ENCODE data around the gene BLVRB. TPM values are rescaled to one million over a fixed set of nuclear protein-coding genes. Genes with fewer than 3 reads are reported as not detected.

The BLVRB gene
- total and polyA plus RNA-seq, 9 of the 15 experiments (the other 6 are each of a cell fraction or from before 2014, with no cell fraction given), result 81.1 to 749 (median 331) TPM

DNA sequence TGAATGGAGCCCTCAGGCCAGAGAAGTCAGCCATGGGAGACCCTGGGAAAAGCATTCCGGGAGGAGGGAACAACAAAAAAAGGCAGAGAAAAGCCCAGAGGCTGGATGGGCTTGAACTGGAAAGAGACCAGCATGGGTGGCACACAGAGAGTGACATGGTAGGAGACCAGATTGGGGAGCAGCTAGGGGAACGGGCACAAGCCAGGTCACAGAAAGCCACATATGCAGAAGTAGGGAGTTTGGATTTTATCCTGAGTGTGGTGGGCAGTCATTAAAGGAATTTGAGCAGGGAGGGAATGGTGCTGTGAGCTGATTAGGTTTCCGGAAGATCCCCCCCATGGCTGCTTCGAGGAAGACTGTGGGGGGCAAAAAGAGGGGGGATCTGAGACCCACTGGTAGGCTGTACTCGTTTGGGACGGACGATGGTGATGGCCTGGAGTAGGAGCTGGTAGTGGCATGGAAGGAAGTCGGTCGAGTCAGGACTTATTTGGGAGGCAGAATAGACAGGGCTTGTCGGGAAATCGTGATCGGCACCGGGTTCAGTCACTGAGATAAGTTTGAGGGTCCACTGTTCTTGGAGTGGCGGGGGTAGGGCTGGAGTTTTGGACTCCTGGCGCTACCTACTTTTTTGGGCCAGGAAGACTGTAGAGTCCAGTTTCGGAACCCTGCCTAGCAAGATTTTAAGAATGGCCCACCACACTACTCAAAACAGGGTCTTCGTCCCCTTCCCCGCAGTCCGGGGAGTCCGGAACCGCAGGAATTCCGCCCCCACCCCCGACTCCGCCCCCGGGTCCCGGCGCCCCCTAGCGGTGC, 40.7 kb downstream of the BLVRB start (continued):
- TF ChIP-seq PCBP1 (IDR thresholded peaks at IDR 0.05; ENCODE audit: low read depth, low read length, poor library complexity, severe bottlenecking) (no peak), RBM15 (IDR thresholded peaks at IDR 0.05; ENCODE audit: insufficient read depth, low read length) (no peak), ZNF24 (IDR thresholded peaks at IDR 0.05) (no peak), ZNF253 (CRISPR knock-in tag; conservative IDR thresholded peaks at IDR 0.05) (no peak), SNRNP70 (optimal IDR thresholded peaks at IDR 0.05; ENCODE audit: low read depth, low read length) (no peak), HMG20A (CRISPR knock-in tag; conservative IDR thresholded peaks at IDR 0.05) (no peak), CHD4 (IDR thresholded peaks at IDR 0.05; ENCODE audit: insufficient read depth, insufficient replicate concordance, low read depth, low read length, poor library complexity, severe bottlenecking) (no peak), EP400 (IDR thresholded peaks at IDR 0.05) (no peak), RUNX1 (IDR thresholded peaks at IDR 0.05; ENCODE audit: low read depth) (no peak), MCM3 (IDR thresholded peaks at IDR 0.05) (no peak), ZNF586 (CRISPR knock-in tag; conservative IDR thresholded peaks at IDR 0.05) (no peak), SMARCE1 (IDR thresholded peaks at IDR 0.05) (0 out of 2 replicates have a peak, but pooled peaks have one; percentile 27), TEAD2 (tag; IDR thresholded peaks at IDR 0.05) (0 out of 2 replicates have a peak, but pooled peaks have one; percentile 3), RHOXF2B (CRISPR knock-in tag; conservative IDR thresholded peaks at IDR 0.05) (no peak), TEAD1 (CRISPR knock-in tag; IDR thresholded peaks at IDR 0.05) (no peak; a peak in 1 of 4 replicates), KDM1A (IDR thresholded peaks at IDR 0.05) (no peak)
- TF ChIP-seq, protein P1, sequence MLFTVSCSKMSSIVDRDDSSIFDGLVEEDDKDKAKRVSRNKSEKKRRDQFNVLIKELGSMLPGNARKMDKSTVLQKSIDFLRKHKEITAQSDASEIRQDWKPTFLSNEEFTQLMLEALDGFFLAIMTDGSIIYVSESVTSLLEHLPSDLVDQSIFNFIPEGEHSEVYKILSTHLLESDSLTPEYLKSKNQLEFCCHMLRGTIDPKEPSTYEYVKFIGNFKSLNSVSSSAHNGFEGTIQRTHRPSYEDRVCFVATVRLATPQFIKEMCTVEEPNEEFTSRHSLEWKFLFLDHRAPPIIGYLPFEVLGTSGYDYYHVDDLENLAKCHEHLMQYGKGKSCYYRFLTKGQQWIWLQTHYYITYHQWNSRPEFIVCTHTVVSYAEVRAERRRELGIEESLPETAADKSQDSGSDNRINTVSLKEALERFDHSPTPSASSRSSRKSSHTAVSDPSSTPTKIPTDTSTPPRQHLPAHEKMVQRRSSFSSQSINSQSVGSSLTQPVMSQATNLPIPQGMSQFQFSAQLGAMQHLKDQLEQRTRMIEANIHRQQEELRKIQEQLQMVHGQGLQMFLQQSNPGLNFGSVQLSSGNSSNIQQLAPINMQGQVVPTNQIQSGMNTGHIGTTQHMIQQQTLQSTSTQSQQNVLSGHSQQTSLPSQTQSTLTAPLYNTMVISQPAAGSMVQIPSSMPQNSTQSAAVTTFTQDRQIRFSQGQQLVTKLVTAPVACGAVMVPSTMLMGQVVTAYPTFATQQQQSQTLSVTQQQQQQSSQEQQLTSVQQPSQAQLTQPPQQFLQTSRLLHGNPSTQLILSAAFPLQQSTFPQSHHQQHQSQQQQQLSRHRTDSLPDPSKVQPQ (CRISPR knock-in tag; IDR thresholded peaks at IDR 0.05; ENCODE audit: borderline replicate concordance), result no peak
- TF ChIP-seq, protein P2, sequence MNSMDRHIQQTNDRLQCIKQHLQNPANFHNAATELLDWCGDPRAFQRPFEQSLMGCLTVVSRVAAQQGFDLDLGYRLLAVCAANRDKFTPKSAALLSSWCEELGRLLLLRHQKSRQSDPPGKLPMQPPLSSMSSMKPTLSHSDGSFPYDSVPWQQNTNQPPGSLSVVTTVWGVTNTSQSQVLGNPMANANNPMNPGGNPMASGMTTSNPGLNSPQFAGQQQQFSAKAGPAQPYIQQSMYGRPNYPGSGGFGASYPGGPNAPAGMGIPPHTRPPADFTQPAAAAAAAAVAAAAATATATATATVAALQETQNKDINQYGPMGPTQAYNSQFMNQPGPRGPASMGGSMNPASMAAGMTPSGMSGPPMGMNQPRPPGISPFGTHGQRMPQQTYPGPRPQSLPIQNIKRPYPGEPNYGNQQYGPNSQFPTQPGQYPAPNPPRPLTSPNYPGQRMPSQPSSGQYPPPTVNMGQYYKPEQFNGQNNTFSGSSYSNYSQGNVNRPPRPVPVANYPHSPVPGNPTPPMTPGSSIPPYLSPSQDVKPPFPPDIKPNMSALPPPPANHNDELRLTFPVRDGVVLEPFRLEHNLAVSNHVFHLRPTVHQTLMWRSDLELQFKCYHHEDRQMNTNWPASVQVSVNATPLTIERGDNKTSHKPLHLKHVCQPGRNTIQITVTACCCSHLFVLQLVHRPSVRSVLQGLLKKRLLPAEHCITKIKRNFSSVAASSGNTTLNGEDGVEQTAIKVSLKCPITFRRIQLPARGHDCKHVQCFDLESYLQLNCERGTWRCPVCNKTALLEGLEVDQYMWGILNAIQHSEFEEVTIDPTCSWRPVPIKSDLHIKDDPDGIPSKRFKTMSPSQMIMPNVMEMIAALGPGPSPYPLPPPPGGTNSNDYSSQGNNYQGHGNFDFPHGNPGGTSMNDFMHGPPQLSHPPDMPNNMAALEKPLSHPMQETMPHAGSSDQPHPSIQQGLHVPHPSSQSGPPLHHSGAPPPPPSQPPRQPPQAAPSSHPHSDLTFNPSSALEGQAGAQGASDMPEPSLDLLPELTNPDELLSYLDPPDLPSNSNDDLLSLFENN (IDR thresholded peaks at IDR 0.05; ENCODE audit: low read depth in 2 of 2, low read length in 2 of 2), result no peak
- TF ChIP-seq, protein P3, sequence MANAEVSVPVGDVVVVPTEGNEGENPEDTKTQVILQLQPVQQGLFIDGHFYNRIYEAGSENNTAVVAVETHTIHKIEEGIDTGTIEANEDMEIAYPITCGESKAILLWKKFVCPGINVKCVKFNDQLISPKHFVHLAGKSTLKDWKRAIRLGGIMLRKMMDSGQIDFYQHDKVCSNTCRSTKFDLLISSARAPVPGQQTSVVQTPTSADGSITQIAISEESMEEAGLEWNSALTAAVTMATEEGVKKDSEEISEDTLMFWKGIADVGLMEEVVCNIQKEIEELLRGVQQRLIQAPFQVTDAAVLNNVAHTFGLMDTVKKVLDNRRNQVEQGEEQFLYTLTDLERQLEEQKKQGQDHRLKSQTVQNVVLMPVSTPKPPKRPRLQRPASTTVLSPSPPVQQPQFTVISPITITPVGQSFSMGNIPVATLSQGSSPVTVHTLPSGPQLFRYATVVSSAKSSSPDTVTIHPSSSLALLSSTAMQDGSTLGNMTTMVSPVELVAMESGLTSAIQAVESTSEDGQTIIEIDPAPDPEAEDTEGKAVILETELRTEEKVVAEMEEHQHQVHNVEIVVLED (CRISPR knock-in tag; IDR thresholded peaks at IDR 0.05), result no peak
- TF ChIP-seq, protein P4, sequence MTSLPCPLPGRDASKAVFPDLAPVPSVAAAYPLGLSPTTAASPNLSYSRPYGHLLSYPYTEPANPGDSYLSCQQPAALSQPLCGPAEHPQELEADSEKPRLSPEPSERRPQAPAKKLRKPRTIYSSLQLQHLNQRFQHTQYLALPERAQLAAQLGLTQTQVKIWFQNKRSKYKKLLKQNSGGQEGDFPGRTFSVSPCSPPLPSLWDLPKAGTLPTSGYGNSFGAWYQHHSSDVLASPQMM (CRISPR knock-in tag; IDR thresholded peaks at IDR 0.05), result no peak

Data from K562 (cell line).